DMS114 treated with DMSO at 0.1 percent for 48 hours (cell line): ENCODE data around the gene S100PBP.
A peak's percentile ranks its signal among the peaks of the same experiment; 100 is the strongest.

Experiments
- DNase-seq: peaks from one replicate; lab custom pipeline; 2025; ENCODE audit not compliant: unreplicated experiment; lab: John Stamatoyannopoulos, UW

The S100PBP gene

DNA sequence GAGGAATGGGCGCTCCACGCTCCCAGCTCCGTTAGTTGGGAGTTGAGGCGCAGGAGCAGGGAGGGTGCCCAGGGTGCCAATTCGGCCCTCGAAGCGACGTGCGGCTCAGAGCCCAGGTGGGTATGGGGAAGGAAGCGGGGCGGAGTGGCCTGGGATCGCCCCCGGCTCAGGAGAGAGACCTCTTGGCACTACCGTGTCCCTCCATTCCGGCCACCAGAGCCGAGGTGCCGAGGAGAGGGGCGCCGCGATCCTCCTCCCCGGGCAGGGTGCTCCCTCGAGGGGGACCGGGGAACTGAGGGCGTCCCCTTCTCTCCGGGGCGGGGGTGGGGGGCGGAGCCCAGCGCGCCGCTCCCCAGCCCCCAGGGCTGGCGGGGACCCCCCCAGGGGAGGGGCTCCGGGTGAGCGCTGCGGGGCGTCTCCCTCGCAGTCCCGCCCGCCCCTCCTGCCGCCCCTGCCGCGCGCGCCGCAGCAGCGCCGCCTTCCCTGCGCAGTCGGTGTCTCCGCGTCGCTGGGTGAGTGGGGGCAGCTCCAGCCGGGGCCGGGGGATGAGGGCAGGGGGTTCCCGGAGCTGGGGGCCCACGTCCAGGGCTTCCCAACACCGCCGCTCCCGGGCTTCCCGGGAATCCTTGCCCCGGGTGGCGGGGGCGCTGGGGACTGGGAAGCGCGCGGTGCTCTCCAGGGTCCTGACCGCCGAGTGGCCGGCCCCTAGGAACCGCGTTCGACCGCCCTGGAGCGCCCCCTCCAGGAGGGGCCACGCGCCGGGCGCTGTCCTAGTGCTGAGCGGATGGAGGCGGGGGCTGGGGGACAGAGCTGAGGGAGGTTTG is 68.8 kb downstream of the S100PBP start, which contains the start of gene HPCA:
TSS of gene HPCA (plus strand) at position 488 of the 824 bp plus-strand sequence. CDS start 2,408 bp downstream, outside the sequence.
- DNase-seq, result no peak

DNA sequence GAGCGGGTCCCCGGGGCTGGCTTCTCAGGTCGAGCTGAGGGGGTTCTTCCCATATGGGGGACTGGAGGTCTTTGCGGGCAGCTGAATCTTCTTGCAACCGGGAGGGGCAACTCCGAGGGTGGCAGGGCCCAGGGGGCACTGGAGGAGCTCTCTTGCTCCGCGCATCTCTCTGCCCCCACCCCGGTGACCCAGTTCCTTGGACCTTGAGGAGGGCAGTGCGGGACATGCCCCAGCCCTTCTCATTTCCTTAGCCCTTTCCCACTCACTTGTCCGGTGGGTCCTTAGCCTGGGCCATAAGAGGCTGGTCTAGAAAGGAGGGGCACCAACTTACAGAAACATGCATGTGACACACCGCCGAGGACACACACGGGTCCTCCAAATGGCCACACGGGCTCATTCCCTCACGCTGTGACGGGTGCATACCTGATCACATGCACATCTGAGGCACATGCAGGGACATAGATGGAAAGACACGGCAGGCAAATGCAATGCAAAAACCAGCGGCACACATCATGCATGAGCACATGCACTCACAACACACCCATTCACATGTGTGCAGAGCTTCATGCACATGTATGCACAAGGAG is 69.5 kb downstream of the S100PBP start:
- no peak for DNase-seq

DNA sequence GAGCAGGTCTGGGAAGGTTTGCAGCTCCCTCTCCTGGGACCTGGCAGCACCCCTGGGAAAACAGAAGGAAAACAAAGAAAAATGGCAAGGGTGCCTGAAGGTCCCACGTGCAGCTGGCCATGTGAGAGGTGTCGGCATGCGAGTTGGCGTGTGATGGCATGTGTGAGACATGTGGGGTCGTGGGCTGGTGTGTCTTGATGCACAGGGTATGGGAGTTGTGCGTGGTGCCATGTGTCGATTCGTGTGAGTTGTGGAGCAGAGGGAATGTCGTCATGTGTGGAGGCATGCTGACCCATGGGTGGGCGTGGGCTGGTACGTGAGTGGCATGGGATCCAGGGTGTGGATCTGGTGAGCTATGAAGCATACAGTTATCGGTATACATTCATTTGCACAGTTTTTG is 70.2 kb downstream of the S100PBP start:
- DNase-seq, result no peak

DNA sequence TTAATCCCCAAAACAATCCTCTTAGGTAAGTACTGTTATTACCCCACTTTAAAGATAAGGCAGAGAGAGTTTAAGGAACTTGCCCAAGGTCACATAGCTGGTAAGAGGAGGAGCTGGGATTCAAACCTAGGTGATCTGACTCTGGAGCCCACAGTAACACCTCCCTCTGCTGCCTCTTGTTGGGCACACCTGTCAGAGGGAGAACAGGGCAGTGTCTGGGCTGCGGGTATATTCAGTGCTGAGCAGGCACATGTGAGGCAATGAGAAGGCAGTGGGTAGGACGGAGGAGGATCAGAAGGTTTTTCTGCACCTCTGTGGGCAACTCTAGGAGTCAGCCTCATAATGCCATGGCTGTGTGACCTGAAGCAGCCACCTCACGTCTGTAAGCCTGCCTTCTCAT is 70.7 kb downstream of the S100PBP start:
- no peak for DNase-seq

DNA sequence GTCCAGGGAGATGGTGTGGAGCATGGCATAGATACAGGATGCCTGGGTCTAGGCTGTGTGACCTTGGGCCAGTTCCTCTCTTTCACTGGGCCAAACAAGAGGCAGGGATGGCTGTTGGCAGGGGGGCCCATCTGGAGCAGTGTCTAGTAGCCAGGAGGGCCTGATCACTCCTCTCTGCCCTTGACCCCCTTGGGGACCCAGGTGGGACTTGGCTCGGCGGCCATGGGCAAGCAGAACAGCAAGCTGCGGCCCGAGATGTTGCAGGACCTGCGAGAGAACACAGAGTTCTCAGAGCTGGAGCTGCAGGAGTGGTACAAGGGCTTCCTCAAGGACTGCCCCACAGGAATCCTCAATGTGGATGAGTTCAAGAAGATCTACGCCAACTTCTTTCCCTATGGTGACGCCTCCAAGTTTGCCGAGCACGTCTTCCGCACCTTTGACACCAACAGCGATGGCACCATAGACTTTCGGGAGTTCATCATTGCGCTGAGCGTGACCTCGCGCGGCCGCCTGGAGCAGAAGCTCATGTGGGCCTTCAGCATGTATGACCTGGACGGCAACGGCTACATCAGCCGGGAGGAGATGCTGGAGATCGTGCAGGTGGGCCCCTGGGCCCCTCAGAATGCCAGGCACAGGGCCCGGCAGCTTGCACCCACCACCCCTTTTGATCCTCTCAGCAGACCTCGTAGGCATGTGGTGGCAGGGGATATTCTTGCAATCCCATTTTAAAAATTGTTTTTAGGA is 71.4 kb downstream of the S100PBP start:
- DNase-seq, result no peak

DNA sequence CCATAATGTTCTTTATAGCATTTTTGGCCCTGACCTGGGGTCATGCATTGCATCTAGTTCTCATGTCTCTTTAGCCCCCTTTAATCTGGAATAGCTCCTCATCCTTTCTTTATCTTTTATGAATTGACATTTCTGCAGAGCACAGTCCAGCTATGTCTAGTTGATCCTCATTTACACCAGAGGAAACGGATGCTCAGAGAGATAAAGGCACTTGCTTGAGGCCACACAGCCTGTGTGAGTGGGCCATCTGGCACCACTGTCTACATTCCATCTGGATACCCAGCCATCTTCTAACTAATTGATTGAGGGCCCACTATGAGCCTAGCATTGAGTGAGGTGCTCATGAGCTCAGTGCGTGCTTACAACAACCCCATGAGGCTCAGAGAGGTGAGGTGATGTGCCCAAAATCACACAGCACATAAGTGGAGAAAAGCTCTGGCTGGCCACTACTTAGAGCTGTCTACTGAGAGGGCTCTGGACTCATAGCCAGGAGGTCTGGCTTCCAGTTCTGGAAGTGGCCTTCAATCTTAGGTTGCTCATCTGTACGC is 72.4 kb downstream of the S100PBP start:
- DNase-seq, result no peak

DNA sequence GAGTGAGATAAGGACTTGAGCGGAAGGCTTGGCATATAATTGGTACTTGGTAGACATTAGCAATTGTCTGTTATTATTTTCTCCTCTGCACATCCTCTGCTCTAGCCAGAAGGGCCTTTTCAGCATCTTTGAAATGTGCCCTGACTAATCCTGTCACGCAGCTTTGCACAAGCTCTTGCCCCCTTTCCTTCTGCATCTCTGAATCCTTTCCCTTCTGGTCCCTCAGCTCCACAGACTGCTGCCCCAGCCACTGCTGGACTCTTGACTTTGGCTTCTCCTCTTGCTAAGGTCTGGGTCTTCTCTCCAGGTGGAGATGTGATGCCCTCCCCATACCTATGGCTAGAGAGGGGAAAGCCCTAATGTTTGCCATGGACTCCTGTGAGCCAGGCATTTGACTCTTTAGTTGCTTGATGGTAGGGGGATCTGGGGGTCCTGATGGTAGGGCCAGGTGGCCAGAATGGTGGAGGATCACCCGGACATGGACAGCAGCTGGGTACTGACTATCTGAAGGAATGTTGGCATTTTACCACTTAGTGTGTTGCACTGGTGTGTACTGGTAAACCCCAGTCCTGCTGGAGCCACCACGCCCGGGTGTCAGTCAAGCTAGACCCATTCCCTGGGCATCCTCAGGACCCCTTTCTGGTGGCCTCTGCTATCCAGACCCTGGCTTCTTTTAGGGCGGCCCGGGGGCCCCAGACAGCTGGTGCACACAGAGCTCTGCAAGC is 73.2 kb downstream of the S100PBP start:
- DNase-seq, result no peak

DNA sequence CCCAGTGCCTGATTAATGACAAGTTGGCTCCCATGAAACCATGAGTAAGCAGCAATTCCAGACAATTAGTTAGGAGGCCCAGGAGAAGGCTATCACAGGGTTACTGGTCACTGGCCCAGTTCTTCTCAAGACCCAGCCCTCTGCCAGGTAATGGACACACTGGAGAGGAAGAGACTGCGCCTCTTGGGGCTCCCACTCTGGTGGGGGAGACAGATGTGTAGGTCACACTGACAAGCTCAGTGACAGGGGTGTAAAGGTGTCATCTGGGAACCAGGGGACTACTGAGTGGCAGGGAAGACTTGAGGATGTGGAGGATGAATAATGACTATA is 73.8 kb downstream of the S100PBP start:
- no peak for DNase-seq

DNA sequence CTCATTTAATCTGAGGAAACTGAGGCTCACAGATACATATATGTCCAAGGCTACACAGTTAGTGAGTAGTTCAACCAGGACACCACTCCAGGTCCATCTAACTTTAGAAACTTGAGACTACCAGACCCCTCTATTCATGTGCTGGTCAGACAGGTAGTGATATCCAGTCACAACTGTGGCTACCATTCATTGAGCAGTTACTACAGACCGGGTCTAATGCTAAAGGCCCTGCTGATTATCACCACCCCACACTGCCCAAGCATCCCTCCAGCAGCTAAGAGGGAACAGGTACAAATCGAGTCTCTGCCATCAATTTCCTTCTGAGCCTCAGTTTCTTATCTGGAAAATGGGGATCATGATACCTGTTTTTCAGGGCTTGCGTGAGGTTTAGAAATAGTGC is 74.2 kb downstream of the S100PBP start:
- DNase-seq, result no peak

DNA sequence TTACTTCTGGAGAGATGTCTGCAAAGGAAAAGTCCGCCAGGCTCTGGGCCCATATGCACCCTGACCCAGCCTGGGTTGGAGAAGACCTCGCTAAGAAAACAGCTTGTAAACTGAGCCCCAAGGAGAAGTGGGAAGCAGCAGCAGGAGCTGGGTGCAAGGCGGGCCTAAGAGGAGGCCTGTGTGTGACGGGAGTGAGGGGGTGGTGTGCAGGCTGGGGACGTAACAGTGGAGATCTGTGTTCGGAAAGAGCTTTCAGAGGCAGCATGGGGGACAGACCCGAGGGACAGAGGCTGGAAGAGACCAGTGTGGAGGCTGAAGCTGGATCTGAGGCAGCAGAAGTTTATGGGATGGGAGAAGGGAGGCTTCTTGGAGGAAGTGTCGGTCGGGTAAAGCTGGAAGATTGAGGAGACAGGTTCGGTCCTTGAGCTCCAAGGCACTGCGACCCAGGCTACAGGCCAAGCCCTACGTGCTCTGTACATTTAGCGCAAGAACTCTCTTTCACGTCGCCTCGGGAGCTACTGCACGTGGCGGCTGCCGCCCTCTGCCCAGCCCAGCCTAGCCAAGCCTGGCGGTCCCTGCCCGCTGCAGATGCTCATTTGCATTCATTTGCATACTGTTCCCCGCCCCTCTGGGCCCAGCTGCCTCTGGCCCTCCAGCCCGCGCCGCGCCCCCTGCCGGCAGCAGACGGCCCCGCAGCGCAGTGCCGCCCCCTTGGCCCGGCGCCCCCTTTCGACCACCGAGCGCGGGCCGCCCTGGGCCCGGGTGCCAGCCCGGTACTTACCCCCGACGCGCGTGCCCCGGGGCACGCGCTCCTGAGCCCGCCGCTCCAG is 75.1 kb downstream of the S100PBP start:
- DNase-seq, result peak; percentile 19

DNA sequence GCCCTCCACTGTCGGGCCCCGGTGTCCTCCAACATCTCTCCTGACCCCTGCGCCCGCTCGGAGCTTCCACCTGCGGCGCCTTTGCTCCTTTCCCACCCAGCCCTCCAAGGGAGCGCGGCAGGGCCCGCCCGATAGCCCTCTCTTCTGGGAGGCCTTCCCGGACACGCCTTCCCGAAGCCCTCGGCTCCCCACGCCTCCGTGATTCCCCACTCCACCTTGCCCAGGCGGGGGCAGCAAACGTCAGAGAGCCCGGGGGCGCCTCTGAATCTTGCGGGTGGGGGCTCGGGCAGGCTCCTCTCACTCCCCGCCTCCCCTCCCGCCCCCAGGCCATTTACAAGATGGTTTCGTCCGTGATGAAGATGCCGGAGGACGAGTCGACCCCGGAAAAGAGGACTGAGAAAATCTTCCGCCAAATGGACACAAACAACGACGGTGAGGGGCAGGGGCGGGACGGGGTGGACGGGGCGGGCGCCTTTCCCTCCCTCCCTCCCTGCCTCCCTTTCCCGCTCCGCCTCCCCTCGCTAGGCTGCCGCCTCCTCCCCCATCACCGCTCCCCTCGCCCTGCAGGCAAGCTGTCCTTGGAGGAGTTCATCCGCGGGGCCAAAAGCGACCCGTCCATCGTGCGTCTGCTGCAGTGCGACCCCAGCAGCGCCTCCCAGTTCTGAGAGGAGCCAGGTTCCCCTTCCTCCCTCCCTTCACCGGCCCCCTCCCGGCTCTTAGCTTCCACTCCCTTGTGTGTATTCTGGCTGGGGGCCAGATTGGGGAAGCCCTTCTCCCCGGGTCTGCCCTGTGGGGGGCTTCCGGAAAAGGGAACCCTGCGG is 76.0 kb downstream of the S100PBP start:
- DNase-seq, result no peak

DNA sequence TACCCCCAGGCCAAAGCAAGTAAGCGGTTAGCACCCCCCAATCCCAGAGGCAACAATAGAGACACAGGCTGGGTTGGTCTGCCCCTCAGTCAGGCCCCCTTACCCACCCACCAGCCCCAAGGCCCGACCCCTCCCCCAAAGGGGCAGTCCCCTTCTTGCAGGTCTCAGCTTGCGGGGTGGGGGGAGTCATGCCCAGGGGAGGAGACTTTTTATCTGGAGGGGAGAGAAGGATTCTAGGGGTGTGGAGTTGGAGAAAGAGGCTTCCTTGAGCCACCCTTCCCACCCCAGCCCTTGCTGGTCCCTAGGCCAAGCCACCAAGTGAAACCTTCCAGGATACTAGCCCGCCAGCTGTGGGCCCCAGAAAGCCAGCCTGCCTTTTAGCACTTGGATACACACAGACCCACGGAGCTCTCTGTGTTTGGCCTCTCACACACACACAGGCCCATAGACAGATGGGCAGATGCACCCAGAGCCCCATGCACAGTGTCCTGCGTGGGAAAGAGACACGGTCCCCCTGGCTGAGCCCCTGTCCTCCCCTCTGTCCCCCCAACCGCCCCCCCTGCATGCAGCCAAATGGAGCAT is 76.7 kb downstream of the S100PBP start:
- no peak for DNase-seq

DNA sequence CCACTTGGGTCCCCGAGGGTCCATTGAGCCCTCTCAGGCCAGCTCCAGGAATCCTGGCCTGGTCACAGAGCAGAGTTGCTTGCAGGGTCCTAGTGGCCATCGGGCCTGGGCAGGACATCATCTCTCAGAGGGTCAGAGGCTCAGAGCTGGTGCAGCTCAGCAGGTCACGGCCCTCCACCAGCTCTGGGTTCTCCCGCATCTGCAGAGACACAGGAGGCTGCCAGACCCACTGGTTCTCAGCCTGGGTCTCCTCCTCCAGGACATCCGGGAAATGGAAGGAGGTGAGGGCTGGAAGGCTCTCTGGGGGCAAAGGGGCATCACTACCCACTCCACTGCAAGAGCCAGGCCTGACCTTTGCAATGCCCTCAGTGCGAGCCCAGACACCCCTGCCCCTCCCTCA is 77.2 kb downstream of the S100PBP start:
- DNase-seq, result no peak

DNA sequence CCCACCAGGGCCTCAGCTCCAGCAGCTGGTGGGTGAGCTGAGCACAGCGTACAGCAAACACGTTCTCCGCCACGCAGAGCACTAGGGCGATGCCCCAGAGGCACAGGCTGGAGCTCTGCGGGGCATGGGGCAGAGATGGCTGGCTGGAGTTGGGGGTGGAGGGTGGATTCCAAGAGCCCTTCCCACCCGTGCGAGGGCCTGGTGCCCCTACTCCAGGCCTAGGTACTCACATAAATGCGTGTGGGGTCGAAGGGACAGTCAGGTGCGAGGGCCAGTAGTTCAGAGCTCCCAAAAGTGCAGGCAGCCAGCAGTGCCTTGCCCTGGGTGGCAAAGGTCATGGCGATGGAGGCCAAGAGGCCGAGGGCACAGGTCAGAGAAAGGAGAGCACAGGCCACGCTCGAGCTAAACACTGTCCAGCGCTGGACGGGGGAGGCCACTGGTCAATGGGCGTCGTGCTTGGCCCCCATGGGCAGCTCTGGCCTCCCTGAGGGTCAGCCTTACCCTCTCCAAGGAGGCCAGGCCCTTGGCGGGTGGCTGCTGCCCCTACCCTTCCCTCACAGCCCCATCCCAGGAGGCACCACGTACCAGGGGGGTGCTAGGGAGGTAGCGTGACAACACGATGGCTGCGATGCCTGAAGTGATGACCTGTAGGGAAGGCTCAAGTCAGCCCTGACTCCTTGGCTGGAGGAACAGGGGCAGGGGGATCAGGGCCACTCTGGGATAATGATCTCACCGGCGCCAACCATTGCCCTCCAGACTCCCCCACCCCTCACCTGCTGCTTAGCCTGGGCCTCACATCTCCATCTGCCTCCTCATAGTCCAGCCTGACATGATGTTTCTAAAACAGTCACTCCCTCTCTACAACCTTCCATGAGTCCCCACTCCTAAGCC is 78.1 kb downstream of the S100PBP start:
- DNase-seq, result no peak

DNA sequence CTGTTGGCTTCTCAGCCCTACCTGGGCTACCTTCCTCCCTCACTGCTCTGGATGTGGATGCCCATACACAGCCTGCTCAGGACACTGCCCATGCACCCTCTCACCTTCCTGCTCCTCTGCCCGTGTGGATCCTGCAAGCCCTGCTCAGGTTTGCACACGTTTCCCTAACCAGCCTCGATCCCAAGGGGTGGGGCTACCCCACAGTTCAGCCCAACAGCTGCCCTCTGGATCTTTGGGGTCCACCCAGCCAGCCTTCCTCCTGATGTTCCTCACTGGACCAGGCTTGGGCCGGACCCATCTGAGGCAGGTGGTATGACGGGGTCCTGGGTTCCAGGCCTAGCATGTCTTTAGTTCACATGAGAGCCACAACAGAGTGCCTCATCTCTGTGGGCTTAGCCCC is 79.0 kb downstream of the S100PBP start:
- DNase-seq, result no peak

DNA sequence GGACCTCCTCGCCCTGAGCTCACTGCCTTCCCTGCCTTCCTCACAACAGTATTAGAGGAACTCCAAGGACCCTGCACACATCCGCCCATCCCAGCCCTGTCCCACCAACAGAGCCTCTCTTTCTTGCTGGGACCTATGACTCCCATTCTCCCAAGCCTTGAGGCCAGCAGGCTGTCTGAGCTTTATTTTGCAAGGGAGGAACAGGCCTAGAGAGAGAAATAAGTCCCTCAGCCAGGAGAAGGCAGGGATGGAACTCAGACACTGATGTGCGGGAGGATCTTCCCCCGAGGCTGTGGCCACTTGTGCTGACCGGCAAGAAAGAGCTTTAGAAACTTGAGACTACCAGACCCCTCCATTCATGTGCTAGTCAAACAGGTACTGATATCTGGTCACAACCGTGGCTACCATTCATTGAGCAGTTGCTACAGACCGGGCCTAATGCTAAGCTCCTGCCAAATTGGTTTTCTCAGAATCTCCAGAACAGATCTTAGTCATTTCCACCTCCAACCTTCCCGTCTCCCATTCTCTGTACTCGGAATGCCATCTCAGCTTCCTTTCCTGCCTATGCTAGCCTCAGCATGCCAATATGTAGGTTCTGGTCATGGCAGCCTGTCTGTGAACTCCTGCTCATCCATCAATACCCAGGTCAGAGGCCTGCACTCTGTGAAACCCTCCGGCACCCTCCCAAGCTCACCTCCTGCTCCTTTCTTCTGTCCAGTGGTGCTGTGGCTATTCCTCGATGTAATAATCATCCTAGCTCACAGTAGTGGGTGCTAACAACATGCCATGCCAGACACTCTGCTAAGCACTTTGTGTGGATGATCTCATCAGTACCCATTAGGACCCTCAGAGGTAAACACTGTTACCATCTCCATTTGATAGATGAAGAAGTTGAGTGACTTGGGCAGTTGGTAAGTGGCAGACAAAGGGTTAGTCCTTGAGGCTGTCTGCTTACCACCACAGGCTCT is 79.9 kb downstream of the S100PBP start:
- DNase-seq, result no peak

DNA sequence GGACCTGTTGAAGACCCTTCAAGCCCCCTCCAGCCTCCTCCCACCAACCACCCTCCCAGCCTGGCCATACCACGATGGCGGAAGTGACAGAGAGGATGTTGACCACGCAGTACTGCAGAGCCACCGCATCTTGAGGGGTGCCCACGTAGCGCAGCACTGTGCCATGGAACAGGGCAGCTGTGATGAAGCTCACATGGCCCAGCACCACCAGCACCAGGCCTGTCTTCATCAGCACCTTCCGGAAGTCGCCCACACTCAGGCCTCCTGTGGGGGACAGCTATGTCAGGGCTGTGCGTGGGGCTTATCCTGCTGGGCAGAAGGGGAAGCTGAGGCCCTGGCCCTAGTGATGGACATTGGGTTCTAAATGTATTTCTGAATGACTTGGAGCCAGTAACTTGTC is 80.6 kb downstream of the S100PBP start:
- DNase-seq, result no peak
